Glomerular endothelial cell (primary cell): Measurements from ENCODE around the gene BRWD1. TPM values are rescaled to one million over a fixed set of nuclear protein-coding genes. Genes with fewer than 3 reads are reported as not detected.
"Not testable (repeated sequence)": the region's sequence is repeated elsewhere in the genome, so short reads cannot be mapped to it uniquely, and the experiment has no call there.

Source experiments
- DNase-seq: peaks from one replicate; pipeline ENCODE4 v3.0.0-alpha.2; 2011; ENCODE audit warnings: low read depth, low spot score; ENCODE audit errors: extremely low read depth
- total RNA-seq: library from RNA; depleted of rRNA; stranded (reverse); fragments of >200 nt; gene quantifications from 2 replicates; pipeline ENCODE4 v1.2.3, GENCODE V29; 2015

The BRWD1 gene
- total RNA-seq, 1 donor from 2014 or later, result 35.9 TPM

DNA sequence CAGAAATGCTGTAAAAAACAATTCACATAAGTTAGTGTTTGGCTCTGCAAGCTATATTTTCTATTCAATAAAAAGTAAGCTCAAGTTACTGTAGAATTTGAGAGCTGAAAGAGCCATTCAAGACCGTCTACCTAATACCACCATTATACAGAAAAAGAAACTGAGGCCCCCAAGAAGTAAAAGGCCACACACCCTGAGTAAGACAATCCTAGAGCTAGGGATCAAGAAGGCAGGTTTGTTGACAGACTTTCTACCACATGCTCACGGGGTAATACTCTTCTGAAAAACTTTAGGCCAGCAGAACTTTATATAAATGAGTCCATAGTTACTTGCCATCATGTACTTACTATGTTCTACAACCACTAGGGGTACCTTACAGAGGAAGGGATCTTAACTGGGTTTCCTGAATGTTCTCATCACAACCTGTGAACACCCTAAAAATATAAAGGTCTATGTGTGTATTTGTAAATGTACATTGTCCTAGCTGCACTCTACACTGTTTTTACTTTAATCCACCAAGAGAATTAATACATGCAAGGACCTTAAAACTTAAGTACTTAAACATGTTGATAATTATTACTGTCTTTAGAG lies 132.9 kb downstream of the BRWD1 start:
- no peak for DNase-seq

DNA sequence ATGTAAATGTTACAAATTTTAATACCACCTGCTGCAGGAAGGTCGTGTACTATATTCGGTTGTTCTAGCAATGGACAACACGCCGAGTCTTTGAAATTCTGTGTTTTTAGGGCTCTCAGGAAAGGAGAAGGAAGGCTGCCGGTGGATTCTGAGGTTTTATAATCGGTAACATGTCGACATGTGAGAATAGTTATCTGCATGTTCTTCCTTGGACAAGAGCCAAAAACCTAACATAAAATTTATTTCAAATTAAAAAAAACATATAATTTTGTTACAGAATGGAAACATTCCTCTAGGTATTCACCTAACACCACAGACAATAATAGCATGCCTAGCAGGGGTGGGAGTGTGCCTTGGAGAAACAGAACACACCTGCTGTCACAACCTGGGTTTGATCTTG lies 135.0 kb downstream of the BRWD1 start:
- DNase-seq, result no peak

DNA sequence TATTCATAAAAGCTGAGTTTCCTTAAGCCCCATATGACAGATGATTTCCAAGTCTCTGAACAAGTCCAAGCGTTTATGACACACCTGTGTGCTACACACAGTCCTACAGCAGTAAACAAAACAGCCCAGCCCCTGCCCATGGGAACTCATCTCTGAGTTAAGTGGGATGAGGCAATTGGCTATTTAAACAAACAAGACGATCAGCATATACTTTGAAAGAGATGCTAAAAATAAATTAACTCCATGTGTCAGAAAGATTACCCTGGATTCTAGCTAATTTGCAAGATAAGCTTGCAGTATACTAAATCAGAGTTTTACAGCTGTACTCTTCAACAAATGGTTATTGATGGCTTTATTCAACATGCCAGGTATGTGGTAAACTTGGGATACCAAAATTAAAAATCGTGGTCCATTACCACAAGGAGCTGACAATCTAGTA lies 137.1 kb downstream of the BRWD1 start:
- no peak for DNase-seq

DNA sequence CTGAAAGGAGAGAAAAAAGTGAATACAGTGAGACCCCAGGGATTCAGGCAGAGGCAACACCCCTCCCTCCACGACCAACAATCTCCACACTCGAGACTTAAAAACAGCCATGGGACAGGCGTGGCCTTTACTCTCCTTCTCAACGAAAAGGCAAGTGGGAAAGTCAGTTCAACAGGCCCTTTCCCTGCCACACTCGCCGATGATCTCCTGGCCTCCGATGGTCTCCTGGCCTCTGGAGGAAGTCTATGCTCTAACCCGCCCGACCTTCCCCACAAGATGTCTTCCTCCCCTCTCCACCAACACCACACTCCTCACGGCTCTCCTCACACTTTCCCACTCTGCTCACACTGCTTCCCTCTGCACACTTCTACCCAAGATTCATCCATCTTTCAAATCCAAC lies 137.8 kb downstream of the BRWD1 start:
- DNase-seq, result no peak

GRCh38 chr21:39175154-39175553 lies 138.3 kb downstream of the BRWD1 start:
- DNase-seq, result no peak

- no peak for DNase-seq
Measured at GRCh38 chr21:39173716-39174680, 139.4 kb downstream of the BRWD1 start.

DNA sequence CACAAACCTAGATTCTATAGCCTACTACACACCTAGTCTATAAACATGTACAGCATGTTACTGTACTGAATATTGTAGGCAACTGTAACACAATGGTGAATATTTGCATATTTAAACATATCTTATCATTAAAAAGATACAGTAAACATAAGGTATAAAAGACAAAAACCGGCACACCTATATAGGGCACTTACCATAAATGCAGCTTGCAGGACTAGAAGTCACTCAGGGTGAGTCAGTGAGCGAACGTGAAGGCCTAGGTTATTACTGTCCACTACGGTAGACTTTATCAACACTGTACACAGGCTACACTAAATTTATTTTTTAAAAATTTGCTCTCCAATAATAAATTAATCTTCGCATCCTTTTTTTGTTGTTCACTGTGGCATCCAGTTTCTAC lies 143.5 kb downstream of the BRWD1 start:
- no peak for DNase-seq

DNA sequence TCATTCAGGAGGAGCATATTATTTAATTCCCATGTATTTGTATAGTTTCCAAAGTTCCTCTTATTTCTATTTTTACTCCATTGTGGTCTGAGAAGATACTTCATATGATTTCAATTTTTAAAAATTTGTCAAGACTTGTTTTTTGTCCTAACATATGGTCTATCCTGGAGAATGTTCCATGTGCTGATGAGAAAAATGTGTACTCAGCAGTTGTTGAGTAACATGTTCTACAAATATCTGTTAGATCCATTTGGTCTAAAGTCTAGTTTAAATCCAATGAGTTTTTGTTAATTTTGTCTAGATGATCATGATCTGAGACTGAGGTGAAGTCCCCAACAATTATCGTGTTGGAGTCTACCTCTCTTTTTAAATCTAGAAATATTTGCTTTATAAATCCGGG lies 144.6 kb downstream of the BRWD1 start:
- DNase-seq, result no peak

GRCh38 chr21:39164523-39164922 lies 148.9 kb downstream of the BRWD1 start:
- DNase-seq, result no peak

DNA sequence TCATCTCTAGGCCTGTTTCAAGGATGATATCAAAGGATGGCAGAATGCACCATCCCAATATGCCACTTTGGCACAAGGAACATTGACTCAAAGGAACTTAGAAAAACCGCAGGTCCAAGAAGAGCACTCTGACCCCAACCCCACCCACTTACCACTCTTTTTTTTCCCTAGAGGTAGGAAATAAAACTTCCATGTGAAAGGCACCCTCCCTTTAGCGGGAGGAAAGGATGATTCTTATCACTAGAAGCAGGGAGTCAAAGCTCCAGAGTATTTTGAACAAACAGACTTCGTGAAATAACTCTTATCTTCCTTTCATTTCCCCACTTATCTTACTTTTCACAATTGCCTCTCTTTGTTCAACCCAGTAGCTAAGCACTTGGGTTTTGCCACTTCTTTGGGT lies 152.4 kb downstream of the BRWD1 start:
- no peak for DNase-seq

DNA sequence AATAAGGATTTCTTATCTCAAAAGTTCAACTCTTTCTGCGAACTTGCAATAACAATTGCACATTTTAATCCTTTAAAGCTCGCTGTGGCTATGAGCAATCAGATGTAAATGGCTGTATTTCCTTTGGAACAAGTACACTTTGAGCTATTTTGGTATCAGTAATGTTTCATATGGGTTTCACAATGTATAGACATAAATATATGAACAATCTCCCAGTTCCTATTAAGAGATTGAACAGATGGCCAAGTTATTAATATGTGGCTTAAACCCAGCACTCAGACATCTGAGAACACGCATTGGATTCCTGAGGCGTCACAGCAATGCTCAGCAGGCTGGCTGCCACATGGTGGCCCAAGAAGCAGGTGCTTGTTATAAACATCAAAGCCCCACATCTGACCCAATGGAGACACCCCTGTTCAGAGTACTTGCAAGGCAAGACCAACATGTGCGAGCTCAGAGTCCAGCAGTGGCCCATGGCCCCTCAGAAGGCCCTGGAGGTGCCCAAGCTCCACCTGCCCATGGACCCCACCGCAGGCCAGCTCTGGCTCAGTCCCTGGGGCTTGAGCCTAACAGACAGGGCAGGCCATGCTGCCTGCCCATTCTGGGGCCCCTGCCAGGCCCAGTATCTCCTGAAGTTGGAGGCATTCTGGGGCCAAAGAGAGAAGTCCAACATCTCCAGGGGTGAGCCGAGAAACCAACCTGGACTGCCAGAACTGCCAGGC lies 153.9 kb downstream of the BRWD1 start:
- DNase-seq, result no peak

DNA sequence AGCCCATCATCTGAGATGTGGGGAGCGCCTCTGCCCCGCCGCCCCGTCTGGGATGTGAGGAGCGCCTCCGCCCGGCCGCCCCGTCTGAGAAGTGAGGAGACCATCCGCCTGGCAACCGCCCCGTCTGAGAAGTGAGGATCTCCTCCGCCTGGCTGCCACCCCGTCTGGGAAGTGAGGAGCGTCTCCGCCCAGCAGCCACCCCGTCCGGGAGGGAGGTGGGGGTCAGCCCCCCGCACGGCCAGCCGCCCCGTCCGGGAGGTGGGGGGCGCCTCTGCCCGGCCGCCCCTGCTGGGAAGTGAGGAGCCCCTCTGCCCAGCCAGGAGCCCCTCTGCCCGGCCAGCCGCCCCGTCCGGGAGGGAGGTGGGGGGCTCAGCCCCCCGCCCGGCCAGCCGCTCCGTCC lies 156.2 kb downstream of the BRWD1 start:
- DNase-seq, result not testable (repeated sequence)

DNA sequence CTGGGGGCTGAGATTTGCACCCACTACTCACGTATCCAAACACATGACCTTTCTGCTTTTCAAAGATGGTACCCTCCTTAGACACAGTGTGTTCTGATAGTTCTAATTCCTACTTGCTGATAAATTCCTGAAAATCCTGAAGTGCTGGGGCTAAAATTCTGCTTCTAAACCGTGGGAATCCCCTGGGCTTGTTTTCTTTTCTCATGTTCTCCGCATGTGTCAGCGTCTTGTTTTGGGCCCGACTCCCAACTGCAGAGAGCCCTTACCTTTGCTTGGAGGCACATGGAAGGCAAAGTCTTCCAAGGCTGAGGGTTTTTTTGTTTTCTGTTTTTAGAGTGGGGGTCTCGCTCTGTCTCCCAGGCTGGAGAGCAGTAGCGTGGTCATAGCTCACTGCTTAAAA lies 157.4 kb downstream of the BRWD1 start:
- DNase-seq, result no peak

- no peak for DNase-seq
Measured at GRCh38 chr21:39155578-39155977, 157.9 kb downstream of the BRWD1 start.

GRCh38 chr21:39153842-39154241 lies 159.6 kb downstream of the BRWD1 start:
- no peak for DNase-seq

GRCh38 chr21:39153373-39153772 lies 160.1 kb downstream of the BRWD1 start:
- DNase-seq, result no peak

DNA sequence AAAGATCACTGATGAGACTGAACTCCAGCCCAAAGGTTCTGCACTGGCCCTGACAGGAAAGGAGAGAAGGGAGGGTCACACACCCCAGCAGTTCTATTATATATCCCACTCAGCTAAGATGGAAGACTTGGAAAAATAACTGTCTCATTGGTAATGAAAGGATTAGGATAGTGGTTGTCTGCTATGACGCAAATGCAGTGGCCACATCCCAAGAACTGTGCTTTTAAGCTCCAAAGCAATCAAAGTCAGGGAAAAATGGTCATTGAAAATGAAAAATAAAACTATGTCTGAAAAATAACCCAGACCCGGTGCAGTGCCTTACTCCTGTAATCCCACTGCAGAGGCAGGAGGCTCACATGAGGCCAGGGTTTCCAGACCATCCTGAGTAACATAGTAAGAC lies 161.2 kb downstream of the BRWD1 start:
- DNase-seq, result no peak

DNA sequence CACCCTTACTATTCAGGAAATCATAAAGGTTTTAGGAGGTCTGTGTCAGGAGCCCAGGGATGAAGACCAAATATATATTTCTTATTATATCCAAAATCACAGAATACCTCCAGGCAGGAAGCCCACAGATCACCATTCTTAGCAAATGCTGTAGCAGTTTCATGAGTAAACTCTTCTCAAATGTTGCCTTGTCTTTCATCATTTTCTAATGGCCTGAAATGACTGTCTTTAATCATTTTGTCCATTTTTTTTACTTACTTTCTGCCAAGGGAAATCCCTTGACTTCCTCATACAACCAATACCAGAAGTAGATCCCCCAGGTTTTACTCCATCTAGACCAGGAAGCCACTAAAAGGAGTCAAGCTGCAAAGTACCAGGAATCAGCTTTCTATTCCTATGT lies 162.6 kb downstream of the BRWD1 start:
- no peak for DNase-seq

DNA sequence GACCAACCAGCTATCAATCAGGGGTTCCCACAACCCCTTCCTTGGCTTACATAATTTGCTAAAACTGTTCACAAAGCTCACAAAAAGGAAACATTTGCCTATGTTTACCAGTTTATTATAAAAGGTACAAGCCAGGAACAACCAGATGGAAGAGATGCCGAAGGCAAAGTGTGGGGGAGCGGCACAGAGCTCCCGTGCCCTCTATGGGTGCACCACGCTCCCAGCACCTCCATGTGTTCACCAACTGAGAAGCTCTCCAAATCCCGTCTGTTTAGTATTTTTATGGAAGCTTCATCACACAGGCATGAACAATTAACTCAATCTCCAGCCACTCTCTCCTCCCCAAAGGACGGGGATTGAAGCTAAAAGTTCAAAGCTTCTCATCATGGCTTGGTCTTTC lies 163.1 kb downstream of the BRWD1 start:
- DNase-seq, result no peak

DNA sequence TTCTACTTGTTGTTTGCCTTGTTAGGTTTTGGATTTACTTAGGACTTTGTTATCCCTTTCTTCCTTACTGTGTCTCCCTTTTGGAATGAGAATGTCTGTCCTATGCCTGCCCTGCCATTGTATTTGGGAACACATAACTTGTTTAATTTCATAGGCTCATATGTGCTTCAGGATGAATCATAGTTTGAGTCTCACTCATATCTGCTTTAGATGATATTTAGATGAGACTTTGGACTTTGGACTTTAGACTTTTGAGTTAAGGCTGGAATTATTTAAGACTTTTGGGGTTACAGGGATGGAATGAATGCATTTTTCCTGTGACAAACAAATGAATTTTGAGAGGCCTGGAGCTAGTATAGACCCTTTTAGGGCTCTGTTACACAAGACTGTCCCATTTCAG lies 163.6 kb downstream of the BRWD1 start:
- no peak for DNase-seq

- no peak for DNase-seq
Measured at GRCh38 chr21:39148975-39149374, 164.5 kb downstream of the BRWD1 start.

DNA sequence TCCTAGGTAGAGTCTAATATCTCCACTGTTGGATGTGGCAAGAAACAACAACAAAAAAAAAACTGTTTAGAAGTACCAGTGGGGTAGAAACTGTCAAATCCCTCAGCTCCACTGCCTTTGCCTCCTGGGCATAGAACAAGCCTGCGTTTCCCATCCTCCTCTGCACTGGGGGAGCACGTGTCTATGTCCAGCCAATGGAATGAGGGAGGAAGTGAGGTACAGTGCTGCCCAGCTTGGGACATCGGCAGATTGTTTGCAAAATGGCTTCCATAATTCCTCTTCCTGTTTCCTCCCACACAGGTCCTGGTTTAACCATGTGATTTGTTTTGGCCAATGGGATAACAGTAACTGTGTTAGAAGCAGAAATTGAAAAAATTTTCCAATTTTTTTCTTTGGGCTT lies 169.2 kb downstream of the BRWD1 start:
- no peak for DNase-seq
